GM21528 (cell line): ENCODE results near the gene NTN5.

Experiments used
- ATAC-seq: cut with Tn5 transposase; IDR thresholded peaks from one replicate; pipeline ENCODE4 v1.9.1; 2021; ENCODE audit warnings: mild to moderate bottlenecking, moderate library complexity; ENCODE audit not compliant: unreplicated experiment, low FRiP score

Gene NTN5

DNA sequence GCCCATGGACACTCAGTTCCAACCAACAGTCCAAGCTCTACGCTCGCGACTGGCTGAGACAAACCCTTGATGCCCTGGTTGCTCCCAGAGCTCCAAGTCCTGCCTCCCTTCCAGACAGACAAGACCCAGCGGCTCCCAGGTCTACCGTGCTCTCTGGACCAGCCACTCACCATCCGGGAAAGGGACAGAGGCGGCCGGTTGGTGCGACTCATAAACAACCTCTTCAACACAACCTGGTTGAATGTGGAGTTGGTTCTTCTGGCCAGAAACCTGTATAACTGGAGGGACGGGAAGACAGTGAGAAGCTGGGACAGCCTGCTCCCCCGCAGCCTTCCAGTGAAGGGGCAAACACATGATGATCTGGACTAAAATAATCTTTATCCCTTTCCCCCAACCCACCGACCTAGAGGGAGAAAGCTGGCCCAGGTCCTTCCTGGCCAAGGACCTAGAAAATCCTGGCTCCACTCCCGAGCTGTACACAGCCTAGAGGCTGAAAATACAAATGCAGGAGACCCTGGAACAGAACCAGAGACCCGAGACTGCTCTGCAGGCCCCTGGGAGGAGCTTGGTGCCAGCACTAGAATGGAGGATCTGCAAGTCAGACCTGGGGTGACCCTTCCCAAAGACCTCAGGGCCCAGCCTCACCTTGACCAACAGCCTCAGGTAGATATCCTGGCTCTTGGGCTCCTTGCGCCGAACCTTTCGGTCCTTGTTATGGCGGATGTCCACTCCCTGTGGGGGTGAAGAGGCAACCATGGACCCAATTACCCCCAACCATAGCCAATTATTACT, 55.5 kb downstream of the NTN5 start:
- no peak for ATAC-seq

DNA sequence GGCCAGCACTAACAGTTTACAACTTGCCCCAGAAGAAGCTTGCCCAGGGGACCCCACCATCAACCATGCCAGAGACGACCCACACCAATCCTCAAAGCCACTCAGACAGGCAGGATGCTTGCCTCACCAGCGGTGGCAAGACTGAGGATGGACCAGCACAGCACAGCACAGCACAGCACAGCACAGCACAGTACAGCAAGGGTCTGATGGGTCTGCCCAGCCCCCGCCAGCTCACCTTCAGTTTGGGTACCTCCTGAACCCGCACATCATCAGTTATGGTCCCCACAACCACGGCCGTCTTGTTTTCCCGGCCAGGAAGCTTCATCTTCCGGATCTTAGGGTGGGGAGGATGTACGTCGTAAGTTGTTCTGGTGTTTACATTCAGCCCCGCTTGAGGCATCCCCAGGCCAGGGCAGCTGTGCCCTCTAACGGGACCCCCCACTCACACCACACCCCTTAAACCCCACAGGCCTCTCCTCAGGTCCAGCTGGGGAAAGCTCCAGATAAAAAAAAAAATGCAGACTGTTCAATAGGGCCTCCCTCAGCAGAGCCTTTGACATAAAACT, 56.2 kb downstream of the NTN5 start:
- ATAC-seq: no peak

DNA sequence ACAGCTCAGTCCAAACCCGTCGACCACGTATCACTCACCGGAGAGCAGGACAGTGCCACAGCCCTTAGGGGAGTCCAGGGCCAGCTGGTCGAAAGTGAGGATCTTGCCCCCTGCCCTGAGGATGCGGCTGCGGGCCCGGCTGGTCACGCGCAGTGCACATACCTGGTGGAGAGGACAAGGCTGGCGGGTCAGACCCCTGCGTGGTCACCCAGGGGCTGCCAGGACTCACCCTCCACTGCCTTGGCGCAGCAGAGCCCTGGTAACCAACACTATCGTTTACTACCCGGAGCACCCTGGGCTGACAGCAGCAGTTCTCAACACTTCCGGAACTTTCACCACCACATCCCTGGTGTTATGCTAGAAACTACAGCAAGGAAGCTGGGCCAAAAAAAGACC, 56.8 kb downstream of the NTN5 start:
- ATAC-seq: no peak

DNA sequence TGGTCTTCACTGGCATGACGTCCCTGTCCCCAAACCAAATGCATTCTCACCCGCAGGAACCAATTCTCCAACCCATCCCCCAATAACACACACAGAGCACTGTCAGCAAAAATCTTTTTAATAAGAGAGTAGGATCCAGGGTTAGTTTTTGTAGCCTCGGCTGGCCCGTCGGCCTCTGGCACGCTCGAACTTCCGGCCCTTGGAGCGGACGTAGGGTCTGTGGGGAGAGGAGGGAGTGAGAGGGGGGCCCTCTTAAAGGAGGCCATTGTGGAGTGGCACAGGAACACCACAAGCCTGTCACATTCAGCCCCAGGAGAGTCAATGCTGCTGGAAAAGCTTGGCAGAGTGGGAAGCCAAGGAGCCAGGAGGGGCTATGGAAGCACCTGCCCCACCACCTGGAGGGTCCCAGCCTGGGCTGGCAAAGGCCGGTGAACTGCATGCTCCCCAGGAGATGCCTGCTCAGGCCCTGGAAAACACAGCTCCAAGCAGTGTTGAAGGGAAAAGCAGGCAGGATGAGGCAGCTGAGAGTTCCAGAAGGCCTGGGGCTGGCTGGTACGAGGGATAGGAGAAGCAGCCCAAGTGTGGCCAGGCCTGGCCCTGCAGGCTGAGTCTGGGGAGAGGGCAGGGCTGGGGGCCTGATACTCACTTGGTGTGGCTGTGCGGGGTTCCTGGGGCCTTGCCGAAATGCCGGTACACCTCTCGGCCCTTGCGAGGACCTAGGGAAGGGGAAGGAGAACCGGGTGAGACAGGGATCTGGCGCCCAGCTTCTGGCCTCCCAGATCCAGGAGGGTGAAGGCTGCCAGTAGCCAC, 57.4 kb downstream of the NTN5 start:
- ATAC-seq: no peak

DNA sequence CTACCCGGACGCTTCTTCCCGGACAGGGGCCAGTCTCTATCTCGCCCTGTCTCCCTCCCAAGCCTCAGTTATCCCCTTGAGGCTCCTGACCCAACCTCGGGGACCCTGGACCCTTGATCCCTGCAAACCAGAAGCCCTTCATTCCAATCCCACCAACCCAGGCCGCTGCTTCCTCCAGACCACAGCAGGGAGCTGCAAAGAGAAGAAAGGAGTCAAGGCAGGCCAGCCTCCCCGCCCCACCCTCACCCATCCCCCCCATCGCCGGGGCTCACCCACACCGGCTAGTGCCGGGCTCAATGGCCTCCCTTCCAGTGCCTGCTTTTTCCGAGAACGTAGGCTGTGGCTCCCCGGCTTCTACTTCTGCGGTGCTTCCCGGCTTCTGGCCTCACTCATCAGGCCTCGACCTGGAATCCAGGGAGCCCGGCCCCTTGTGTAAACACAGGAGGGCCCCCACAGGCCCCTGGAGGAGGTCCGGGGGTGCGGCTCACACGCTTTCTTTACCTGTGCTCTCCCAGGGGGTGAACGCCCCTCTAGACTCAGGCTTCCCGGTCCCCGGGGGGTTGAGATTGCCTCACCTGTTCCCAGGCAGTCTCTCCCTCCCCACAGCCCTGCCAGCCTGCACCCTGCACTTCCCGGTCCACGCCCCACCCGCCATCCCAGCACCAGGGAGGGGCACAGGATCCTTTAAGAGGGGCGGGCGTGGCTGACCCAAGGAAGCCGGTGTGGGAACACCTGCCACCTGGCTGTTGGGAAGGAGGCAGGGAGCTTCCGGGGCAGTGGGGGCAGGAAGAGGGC, 58.2 kb downstream of the NTN5 start, which contains the start of gene FAM83E:
Gene FAM83E (minus strand): TSS at position 641 of the 795 bp plus-strand sequence. CDS start 1,704 bp downstream, outside the sequence.
- ATAC-seq: no peak

DNA sequence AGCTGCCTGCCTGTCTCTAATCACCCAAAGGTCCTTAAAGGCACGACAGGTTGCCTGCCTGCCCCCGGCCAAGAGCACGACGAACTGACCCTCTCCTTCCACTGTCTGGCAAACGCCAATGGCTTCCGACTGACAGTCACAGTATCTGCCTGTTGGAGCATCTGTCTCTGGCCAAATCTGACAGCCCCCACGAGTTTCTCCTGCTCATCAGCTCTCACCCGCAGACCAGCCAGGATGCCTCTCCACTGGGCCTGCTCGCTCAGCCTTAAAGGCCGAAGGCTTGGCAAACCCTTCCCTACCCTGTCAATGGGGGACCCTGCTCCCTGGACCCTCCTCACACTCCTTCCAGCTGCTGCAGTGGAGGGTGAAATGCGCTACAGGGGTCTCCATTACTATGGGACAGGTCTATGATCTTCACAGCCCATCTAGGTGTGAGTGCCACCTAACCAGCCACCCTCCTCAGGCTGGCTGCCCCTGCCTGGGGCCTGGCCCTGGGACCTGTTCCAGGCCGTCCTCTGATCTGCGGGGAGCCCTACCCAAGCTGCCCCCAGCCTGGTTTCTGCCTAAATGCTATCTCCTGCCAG, 58.9 kb downstream of the NTN5 start:
- no peak for ATAC-seq

DNA sequence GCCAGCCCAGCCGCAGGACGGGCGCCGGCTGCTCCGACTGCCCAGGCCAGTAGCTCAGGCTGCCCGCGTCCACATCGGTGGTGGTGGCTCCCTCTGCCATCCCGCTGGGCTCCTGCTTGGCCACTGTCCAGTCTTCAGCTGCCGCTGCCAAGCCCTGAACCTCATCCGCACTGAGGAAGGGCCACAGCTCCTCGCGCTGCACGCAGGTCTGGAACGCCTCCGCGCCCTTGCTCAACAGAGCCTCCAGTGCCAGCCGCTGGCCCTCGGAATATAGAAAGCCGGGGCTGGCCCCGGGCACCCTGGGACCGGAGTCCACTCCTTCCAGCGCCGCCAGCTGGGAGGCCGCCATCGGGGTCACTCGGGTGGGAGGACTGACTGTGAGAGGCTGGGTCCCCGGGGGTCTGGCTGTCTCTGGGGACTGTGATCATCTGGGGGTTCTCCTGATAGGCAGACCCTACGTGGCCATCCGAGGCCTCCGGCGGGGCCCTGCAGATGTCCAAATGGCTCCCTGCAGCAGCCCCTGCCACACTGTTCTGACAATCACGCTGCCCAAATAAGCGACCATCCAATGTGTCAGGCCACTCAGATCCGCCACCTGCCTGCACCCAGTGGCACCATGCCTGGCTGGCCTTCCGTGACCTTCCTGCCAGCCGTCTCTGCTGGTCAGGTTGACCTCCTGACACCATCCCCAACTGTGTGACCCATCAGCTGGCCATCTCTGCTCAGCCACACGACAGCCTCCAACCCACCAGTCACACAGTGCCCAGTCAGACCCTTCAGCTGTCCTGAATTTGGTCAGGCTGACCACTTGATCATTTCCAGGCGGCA, 59.6 kb downstream of the NTN5 start:
- no peak for ATAC-seq

DNA sequence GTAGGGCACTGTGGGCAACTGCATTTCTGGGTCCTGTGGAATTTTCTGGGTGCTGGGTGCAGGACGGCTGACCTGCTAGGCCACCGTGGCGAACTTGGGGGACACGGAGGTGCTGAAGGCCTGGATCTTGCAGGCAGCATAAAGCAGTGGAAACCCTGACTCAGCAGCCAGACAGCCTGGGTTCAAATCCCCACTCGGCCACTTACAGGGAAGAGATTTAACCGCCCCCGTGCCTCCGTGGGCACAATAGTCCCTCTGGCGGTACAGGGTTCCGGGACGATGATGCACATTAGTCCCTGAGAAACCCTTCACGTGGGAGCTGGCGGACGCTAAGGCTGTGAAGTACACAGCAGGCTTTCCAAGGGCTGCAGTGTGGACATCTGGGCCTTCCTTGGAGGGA, 60.9 kb downstream of the NTN5 start:
- no peak for ATAC-seq
